T47D (cell line): ENCODE measurements around the gene NR1H4.
"Not testable (repeated sequence)": the region's sequence is repeated elsewhere in the genome, so short reads cannot be mapped to it uniquely, and the experiment has no call there.

Experiments used
- DNase-seq, 2 experiments: peaks; one replicate each; pipeline versions ENCODE4 v3.0.0 to v3.0.0-alpha.2; 2011 to 2012; ENCODE audit warnings: low read depth in 1 of 2, low spot score in 1 of 2
- JUND ChIP-seq: IDR thresholded peaks from 2 replicates; pipeline ENCODE4 v1.6.1; 2012; ENCODE audit warnings: low read depth
- in situ Hi-C: cut with HindIII; loops from 2 replicates; pipeline ENCODE4 v1.10.0; 2016; ENCODE audit warnings: low sequenced_read_pairs, low pct_unique_long_range_greater_than_20kb

The NR1H4 gene

DNA sequence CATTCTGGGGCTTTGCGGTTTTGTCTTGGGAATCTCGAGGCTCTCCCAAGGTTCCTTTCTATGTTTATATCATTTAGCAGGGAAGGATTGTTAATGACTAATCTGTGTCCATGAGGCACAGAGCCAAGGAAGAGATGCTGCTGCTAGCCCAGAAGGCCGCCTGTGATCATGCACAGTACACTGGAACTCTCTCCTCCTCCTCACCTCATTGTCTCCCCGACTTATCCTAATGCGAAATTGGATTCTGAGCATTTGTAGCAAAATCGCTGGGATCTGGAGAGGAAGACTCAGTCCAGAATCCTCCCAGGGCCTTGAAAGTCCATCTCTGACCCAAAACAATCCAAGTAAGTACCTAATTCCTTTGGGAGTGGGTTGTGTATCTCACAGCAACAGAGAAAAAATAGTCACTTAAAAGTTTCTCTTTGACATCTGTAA lies at the start of gene NR1H4:
Gene NR1H4, plus strand, starts transcription at position 151 of the 435 bp plus-strand sequence. CDS start 19,458 bp downstream, outside the sequence.
- no peak for DNase-seq
- TF ChIP-seq JUND, result no peak
- in situ Hi-C loops, result no loop called here

DNA sequence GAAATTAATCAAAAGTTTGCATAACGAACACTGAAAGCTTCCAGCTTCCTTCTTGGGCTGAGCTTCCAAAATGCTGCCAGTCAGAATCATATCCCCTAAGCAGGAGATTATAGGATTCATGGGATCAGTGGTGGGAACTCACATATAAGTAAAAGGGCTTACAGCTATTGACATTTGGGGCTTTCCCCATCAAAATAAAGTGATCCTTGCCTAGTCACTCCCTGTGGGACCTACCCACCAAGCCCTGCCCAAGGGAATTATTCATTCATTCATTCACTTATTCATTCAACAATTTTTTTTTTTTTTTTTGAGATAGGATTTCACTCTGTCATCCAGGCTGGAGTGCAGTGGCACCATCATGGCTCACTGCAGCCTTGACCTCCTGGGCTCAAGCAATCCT lies 47.5 kb upstream of the NR1H4 start:
- no peak for DNase-seq
- TF ChIP-seq JUND, result no peak
- in situ Hi-C loops, result no loop called here

DNA sequence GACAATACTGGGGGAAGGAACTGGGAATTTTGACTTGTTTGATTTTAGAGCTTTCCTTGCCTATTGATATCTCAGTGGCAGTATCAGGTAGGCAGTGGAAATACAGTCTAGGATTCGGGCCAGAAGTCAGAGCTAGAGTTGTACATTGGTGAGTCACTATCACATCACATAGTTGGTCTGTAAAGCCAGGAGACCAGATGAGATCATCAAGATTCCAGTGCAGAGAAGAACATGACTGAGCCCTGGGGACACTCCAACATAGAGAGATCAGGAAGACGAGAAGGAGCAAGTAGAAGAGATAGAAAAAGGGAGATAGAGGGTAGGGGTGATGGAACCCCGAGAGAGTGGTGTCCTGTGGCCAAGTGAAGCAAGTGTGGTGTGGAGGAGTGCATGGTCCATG lies 46.6 kb upstream of the NR1H4 start:
- no peak for TF ChIP-seq JUND
- no peak for DNase-seq
- in situ Hi-C loops, result no loop called here

DNA sequence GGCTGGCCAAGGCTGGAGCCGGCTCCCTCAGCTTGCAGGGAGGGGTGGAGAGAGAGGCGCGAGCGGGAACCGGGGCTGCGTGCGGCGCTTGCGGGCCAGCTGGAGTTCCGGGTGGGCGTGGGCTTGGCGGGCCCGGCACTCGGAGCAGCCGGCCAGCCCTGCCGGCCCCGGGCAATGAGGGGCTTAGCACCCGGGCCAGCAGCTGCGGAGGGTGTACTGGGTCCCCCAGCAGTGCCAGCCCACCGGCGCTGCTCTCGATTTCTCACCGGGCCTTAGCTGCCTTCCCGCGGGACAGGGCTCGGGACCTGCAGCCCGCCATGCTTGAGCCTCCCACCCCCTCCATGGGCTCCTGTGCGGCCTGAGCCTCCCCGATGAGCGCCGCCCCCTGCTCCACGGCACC lies 43.4 kb upstream of the NR1H4 start:
- not testable (repeated sequence) for DNase-seq

DNA sequence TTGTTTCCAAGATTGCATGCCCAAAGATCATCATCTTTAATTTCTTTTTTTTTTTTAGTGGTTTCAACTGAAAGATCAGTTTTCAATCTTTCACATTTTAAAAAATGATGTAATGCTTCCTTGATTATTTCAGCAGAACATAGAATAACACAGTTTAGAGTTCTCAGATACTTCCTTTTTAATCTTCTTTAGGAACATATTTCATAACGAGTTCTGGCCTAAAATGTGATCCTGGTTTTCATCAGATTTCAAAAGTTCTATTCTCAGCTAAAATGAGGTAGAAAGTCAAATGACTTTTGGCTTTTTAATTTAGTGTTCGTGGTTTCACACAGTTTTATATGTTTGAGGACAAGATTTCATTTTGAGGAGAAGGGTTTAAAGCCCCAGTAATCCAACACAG lies 40.0 kb upstream of the NR1H4 start:
- no peak for TF ChIP-seq JUND
- in situ Hi-C loops, result no loop called here

More for the DNA sequence above, 43.4 kb upstream of the NR1H4 start:
- in situ Hi-C loops, result not testable (repeated sequence)

DNA sequence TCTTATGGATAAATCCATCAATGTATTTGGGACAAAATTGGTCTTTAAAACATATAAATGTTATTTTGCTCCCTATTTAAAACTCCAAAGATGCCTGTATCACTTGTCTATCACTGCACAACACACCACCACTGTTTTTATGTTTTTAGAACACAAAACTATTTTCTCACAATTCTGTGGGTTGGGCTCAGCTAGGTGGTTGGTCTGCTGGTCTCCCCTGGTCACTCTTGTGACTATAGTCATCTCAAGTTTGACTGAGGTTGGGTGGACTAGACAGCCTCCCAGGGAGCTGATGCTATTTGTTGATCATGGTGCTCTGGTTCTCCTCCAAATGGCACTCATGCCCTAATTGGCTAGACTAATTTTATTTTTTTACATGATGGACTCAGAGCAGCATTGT lies 39.5 kb upstream of the NR1H4 start:
- in situ Hi-C loops, result no loop called here
- no peak for DNase-seq
- TF ChIP-seq JUND, result no peak

More for the DNA sequence above, 40.0 kb upstream of the NR1H4 start:
- DNase-seq, result no peak

DNA sequence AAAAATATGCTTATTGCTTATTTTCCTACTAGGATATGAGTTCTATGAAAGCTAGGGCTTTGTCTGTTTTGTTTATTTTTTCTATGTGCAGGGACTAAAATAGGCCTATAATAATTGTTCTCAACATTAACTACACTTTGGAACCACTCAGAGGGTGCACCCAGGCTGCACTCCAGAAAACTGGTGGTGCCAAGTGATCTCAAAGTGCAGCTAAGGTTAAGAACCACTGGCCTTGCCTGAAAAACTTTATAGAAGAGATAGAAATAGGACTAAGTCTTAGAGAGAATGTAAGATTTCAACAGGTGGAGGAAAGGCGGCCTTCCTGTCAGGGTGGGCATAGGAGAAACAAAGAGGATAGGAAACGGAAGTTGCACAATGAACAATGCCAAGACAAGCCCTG lies 37.7 kb upstream of the NR1H4 start:
- DNase-seq, result no peak
- no peak for TF ChIP-seq JUND
- in situ Hi-C loops, result no loop called here

DNA sequence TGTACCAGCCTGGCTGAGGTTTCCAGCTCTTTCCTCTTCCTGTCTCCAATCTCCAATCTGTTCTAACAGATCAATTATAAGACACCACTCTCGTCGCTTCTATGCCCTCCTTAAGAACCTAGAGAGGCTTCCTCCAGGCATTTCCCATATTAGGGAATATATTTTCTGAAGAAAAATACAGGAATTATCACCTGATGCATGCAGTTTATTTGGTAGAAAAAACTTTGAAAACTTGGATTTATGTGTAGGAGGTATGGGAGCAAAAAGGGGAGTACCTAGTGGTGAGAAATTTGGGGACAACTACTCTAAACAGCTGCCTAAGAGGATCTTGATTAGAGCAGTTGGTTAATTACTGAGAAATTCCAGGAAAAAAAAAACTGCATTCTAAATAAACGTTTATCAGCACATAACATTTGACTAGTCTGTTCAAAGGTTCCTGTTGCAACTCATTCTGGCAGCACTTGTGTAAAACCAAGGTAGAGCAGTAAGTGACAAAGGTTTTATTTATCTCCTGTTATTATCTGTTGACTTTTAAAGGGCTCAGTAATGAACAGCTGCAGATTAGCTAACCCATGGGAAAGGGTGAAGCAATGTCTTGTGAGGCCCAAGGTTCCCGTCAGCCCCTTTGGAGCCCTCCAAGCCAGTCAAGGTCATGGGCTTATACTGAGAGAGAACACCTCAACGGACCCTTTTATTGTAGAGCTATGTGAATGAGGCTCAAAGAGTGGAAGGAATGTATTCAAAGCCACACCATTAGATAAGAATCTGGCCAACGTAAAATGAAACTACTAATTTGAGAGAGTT lies 36.4 kb upstream of the NR1H4 start:
- in situ Hi-C loops, result no loop called here
- DNase-seq, result no peak
- TF ChIP-seq JUND, result no peak

DNA sequence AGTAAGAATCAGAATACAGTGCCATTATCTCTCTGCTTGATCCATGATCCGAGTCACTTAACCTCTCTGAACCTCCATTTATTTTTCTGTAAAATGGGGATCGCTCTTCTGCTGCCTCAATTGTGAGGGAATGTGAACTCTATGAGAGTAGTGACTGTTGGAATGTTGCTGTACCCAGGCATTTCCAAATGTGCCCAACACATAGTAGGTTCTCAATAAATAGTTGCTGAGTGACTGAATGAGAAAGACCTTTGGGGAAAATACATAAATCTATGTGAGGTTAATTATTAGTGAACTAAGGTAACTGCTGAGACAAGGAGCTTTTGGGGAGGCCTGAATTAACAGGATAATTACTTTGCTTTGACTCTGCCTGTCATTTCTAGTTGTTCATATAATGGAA lies 33.9 kb upstream of the NR1H4 start:
- in situ Hi-C loops, result no loop called here
- DNase-seq, result no peak
- no peak for TF ChIP-seq JUND

DNA sequence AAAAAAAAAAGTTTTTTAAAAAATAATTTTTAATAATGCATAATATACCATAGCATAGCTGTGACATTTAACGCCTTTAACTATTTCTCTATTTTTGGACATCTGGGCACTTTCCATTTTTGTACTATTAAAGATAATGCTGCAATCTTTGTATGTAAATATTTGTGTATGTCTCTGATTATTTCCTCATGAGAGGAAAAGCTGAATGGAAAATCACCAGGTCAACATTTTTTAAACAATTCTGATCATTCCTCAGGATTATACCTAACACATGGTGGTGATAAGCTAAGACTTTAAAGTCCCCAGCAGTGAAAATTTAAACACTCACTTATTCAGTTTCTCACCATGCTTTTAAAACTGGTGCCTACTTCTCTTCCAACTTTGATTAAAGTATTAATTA lies 31.3 kb upstream of the NR1H4 start:
- TF ChIP-seq JUND, result no peak
- no peak for DNase-seq
- in situ Hi-C loops, result no loop called here

DNA sequence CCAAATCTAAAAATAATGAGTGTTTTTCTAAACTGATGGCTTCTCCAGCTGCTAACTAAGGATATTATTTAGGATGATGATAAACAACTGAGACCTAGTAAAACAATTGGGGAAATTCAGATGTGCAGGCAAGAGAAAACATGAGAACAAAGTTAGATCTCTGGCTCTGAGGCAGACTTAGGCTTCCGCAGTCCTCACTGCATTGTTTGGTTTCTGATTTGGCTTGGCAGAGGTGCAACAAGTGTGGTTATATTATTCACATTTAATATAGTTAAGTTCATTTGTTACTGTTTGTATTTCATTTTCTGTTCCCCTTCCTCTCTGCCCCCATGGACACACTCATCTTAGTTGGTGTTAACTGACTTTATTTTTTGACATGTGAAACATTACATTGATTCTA lies 30.2 kb upstream of the NR1H4 start:
- TF ChIP-seq JUND, result no peak
- in situ Hi-C loops, result no loop called here
- DNase-seq, result no peak

DNA sequence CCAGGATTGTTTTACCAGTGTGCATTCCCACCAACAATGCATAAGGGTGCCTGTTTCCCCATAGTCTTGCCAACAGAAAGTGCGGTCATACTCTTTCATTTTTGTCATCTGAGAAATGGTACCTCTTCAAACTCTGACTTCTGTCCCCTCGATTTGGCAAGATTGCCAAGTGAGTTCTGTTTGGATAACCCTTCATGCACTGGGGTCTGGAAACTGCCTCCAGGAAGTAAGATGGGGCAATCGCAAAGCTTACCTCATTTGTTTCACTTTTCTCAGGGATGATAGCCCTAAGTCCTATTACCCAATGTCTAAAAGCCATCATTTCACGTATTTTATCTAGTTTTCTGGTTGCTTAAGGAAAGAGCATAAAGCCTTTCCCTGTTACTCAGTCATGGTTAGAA lies 28.6 kb upstream of the NR1H4 start:
- TF ChIP-seq JUND, result no peak
- in situ Hi-C loops, result no loop called here
- no peak for DNase-seq

DNA sequence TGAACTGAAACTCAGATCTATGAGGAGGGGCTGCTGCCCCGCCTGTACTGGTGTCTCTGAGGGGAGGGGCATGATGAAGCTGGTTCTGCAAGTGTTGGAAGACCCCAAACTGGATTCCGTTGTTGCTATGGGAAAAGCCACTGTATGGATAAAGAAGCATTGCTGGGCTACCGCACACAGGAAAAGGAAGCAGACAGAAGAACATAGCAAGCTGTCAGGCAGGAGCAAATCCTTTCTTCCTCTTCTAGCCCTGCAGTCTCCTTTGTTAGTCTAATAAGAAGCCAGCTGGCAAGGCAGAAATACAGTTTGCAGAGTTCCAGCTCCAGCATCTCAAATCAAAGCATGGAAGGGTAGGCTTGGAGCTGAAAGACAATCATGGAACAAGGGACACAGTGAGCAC lies 26.3 kb upstream of the NR1H4 start:
- in situ Hi-C loops, result no loop called here
- DNase-seq, result no peak
- TF ChIP-seq JUND, result no peak

DNA sequence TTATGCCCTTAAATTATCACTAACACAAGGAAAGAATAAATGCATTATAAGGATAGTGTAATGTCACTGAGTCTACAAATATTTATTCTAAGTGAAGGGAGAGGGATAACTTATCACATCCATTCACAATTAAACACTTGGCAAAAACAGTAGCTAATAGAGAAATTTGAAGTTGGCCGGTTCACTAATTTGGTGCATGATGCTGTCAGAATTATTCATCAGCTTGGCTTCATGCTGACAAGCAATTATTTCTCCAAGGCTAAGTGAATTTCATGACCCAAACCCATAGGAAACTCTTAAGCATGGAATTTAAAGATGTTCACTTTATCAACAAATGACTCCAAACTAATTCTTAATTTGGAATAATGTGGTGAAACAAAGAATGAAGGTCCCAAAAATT lies 25.0 kb upstream of the NR1H4 start:
- in situ Hi-C loops, result no loop called here
- no peak for DNase-seq
- no peak for TF ChIP-seq JUND
